ENCODE results near the gene OGFOD3. TPM values are rescaled to one million over a fixed set of nuclear protein-coding genes. Genes with fewer than 3 reads are reported as not detected.

OGFOD3 gene
- total and polyA plus RNA-seq, 2 experiments from 2014 or later, result 9.6 to 24.6 TPM

GRCh38 chr17:82385559-82386254, 32.7 kb downstream of the OGFOD3 start (continued):
- TF ChIP-seq, protein P1, sequence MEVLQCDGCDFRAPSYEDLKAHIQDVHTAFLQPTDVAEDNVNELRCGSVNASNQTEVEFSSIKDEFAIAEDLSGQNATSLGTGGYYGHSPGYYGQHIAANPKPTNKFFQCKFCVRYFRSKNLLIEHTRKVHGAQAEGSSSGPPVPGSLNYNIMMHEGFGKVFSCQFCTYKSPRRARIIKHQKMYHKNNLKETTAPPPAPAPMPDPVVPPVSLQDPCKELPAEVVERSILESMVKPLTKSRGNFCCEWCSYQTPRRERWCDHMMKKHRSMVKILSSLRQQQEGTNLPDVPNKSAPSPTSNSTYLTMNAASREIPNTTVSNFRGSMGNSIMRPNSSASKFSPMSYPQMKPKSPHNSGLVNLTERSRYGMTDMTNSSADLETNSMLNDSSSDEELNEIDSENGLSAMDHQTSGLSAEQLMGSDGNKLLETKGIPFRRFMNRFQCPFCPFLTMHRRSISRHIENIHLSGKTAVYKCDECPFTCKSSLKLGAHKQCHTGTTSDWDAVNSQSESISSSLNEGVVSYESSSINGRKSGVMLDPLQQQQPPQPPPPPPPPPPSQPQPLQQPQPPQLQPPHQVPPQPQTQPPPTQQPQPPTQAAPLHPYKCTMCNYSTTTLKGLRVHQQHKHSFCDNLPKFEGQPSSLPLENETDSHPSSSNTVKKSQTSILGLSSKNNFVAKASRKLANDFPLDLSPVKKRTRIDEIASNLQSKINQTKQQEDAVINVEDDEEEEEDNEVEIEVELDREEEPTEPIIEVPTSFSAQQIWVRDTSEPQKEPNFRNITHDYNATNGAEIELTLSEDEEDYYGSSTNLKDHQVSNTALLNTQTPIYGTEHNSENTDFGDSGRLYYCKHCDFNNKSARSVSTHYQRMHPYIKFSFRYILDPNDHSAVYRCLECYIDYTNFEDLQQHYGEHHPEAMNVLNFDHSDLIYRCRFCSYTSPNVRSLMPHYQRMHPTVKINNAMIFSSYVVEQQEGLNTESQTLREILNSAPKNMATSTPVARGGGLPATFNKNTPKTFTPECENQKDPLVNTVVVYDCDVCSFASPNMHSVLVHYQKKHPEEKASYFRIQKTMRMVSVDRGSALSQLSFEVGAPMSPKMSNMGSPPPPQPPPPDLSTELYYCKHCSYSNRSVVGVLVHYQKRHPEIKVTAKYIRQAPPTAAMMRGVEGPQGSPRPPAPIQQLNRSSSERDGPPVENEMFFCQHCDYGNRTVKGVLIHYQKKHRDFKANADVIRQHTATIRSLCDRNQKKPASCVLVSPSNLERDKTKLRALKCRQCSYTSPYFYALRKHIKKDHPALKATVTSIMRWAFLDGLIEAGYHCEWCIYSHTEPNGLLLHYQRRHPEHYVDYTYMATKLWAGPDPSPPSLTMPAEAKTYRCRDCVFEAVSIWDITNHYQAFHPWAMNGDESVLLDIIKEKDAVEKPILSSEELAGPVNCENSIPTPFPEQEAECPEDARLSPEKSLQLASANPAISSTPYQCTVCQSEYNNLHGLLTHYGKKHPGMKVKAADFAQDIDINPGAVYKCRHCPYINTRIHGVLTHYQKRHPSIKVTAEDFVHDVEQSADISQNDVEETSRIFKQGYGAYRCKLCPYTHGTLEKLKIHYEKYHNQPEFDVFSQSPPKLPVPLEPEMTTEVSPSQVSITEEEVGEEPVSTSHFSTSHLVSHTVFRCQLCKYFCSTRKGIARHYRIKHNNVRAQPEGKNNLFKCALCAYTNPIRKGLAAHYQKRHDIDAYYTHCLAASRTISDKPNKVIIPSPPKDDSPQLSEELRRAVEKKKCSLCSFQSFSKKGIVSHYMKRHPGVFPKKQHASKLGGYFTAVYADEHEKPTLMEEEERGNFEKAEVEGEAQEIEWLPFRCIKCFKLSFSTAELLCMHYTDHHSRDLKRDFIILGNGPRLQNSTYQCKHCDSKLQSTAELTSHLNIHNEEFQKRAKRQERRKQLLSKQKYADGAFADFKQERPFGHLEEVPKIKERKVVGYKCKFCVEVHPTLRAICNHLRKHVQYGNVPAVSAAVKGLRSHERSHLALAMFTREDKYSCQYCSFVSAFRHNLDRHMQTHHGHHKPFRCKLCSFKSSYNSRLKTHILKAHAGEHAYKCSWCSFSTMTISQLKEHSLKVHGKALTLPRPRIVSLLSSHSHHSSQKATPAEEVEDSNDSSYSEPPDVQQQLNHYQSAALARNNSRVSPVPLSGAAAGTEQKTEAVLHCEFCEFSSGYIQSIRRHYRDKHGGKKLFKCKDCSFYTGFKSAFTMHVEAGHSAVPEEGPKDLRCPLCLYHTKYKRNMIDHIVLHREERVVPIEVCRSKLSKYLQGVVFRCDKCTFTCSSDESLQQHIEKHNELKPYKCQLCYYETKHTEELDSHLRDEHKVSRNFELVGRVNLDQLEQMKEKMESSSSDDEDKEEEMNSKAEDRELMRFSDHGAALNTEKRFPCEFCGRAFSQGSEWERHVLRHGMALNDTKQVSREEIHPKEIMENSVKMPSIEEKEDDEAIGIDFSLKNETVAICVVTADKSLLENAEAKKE (CRISPR knock-in tag; IDR thresholded peaks at IDR 0.05), result no peak
- TF ChIP-seq, protein P2, sequence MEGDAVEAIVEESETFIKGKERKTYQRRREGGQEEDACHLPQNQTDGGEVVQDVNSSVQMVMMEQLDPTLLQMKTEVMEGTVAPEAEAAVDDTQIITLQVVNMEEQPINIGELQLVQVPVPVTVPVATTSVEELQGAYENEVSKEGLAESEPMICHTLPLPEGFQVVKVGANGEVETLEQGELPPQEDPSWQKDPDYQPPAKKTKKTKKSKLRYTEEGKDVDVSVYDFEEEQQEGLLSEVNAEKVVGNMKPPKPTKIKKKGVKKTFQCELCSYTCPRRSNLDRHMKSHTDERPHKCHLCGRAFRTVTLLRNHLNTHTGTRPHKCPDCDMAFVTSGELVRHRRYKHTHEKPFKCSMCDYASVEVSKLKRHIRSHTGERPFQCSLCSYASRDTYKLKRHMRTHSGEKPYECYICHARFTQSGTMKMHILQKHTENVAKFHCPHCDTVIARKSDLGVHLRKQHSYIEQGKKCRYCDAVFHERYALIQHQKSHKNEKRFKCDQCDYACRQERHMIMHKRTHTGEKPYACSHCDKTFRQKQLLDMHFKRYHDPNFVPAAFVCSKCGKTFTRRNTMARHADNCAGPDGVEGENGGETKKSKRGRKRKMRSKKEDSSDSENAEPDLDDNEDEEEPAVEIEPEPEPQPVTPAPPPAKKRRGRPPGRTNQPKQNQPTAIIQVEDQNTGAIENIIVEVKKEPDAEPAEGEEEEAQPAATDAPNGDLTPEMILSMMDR (conservative IDR thresholded peaks at IDR 0.05; ENCODE audit: low read depth in 2 of 2), result no peak

DNA sequence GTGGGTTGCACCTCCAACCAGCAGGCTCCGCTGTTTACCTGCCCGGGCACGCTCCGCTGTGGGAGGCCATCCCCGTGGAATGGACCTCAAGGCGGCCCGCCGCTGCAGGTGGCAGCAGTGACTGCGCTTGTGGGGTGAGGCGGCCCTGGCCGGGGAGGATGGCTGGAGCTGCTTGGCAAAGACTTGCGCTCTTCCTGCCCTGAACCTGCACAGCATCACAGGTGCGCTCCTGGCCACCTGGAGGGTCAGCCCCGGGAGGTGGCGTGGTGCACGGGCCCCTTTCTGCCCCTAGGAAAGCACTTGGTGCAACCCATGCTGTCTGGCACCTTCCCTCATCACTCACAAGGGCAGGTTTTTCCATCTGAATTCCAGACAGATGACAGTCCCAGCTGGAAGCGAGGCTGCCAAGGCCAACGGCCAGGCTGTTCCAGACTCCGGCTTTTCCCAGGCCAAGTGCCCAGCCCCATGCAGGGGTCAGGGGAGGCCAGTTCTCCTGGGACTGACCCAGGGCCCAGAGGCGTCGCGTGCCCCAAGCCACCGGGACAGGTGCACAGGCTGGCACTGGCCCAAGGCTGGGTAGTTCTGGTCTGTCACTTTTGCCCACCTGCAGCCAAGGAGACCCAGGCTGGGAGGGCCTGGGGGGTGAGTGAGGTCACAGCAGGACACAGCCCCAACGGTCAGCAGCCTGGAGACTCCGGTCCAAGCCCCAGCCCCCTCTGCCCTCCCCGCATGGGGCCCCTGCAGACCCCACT, 33.5 kb downstream of the OGFOD3 start:
- Histone ChIP-seq H3K79me2 (replicated peaks; ENCODE audit: insufficient read depth) (no peaks in the 10 kb centered on the region), H3F3A (replicated peaks; ENCODE audit: low read depth) (no peaks in the 10 kb centered on the region), H4K20me1 (replicated peaks; ENCODE audit: insufficient read depth) (no peaks in the 10 kb centered on the region), H3K27ac (ENCODE audit: low read depth) (no peak overlapping the region), H3K4me3 (no peak overlapping the region), H3K36me3 (ENCODE audit: insufficient read depth) (no peaks in the 10 kb centered on the region), H3K4me2 (no peak overlapping the region), H3K9me2 (ENCODE audit: insufficient read depth) (no peaks in the 10 kb centered on the region), H2AFZ (no peak overlapping the region), H3K27me3 (ENCODE audit: insufficient read depth) (no peaks in the 10 kb centered on the region), H3K4me1 (ENCODE audit: insufficient read depth) (no peaks in the 10 kb centered on the region)
- no peak overlapping the region for H3K27ac Mint-ChIP-seq
- H3K4me3 Mint-ChIP-seq, result no peak overlapping the region
- peak; percentile 63 for DNase-seq (ENCODE audit: low spot score)
- TF ChIP-seq, protein P2 (conservative IDR thresholded peaks at IDR 0.05; ENCODE audit: low read depth in 2 of 2), result peak; percentile 23 to 64; a peak in 3 of 4 replicates
- TF ChIP-seq EZH2 (IDR thresholded peaks at IDR 0.05; ENCODE audit: low read depth, unreplicated experiment) (no peak), NANOG (IDR thresholded peaks at IDR 0.05; ENCODE audit: borderline replicate concordance) (no peak)
- peaks cover 6% of the 10 kb centered on the region for H3K4me1 Mint-ChIP-seq
- H3K27me3 Mint-ChIP-seq (ENCODE audit: insufficient read depth, low read depth, poor library complexity), result peaks cover 23% of the 10 kb centered on the region
- no peaks in the 10 kb centered on the region; the same call in 2 of the 3 replicates for H3K9me3 Mint-ChIP-seq
- H3K36me3 Mint-ChIP-seq (ENCODE audit: low read depth), result no peaks in the 10 kb centered on the region
- peak; percentile 75 for ATAC-seq
